Measurements from ENCODE around the gene CALR. TPM values are rescaled to one million over a fixed set of nuclear protein-coding genes. Genes with fewer than 3 reads are reported as not detected.
"Not testable (repeated sequence)": the region's sequence is repeated elsewhere in the genome, so short reads cannot be mapped to it uniquely, and the experiment has no call there.

The CALR gene
- total RNA-seq, 1 donor from 2014 or later = 721 TPM

- no peak overlapping the region for H3K4me3 Mint-ChIP-seq
- ATAC-seq (ENCODE audit: low read depth) (no peak), DNase-seq (no peak)
- intact Hi-C loops (cut with micrococcal nuclease) = no loop called here
- ChIA-PET CTCF (interaction anchor here (1.1 kb wide), 1 partner anchor 113 kb away, joined by 3 read pairs; no protein-coding TSS in a partner anchor), POLR2A (interaction anchor here (0.6 to 4.3 kb wide), 4 partner anchors 8 to 155 kb away, joined by 3 to 20 read pairs (median 4); partner anchors contain the start of genes CALR and FARSA)
- peaks cover 43% of the 10 kb centered on the region for H3K4me1 Mint-ChIP-seq
- peaks cover 89% of the 10 kb centered on the region for H3K36me3 Mint-ChIP-seq (ENCODE audit: low read depth)
- H3K27ac Mint-ChIP-seq = peak overlapping the region; percentile 41
- H3K9me3 Mint-ChIP-seq = no peaks in the 10 kb centered on the region
- TF ChIP-seq, protein P1, sequence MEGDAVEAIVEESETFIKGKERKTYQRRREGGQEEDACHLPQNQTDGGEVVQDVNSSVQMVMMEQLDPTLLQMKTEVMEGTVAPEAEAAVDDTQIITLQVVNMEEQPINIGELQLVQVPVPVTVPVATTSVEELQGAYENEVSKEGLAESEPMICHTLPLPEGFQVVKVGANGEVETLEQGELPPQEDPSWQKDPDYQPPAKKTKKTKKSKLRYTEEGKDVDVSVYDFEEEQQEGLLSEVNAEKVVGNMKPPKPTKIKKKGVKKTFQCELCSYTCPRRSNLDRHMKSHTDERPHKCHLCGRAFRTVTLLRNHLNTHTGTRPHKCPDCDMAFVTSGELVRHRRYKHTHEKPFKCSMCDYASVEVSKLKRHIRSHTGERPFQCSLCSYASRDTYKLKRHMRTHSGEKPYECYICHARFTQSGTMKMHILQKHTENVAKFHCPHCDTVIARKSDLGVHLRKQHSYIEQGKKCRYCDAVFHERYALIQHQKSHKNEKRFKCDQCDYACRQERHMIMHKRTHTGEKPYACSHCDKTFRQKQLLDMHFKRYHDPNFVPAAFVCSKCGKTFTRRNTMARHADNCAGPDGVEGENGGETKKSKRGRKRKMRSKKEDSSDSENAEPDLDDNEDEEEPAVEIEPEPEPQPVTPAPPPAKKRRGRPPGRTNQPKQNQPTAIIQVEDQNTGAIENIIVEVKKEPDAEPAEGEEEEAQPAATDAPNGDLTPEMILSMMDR (IDR thresholded peaks at IDR 0.05) = no peak
- H3K27me3 Mint-ChIP-seq = no peaks in the 10 kb centered on the region
Observed at GRCh38 chr19:12947702-12948611, 9.5 kb downstream of the CALR start.

DNA sequence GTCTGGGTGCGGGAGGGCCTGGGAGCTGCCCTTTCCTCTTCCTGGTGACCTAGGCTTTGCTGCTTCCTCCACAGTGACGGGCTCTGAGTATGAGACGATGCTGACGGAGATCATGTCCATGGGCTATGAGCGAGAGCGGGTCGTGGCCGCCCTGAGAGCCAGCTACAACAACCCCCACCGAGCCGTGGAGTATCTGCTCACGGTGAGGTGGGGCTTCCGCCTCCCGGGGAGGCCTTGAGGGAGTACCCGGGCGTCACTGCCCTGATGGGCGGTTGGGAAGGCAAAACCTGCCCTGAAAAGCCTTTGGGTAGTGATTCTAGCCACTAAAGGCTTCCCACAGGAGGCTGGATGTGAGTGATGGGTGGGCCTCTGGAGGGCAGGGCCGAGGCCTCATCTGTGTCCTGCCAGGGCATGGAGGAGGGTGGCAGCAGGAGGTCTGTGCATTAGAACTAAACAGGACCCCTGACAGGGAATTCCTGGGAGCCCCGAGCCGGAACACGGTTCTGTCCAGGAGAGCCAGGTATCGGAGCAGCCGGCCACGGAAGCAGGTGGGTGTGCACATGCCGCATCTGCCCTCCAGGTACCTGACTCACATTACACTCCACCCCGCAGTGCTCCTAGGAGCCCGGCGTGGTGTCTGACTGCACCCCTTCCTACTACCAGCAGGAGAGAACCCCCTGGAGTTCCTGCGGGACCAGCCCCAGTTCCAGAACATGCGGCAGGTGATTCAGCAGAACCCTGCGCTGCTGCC, 10.4 kb downstream of the CALR start:
- H3K36me3 Mint-ChIP-seq (ENCODE audit: low read depth) = peaks cover 88% of the 10 kb centered on the region
- intact Hi-C loops (cut with micrococcal nuclease) = no loop called here
- H3K27ac Mint-ChIP-seq = no peak overlapping the region
- no peaks in the 10 kb centered on the region for H3K9me3 Mint-ChIP-seq
- ATAC-seq (ENCODE audit: low read depth) = no peak
- DNase-seq = no peak
- peaks cover 39% of the 10 kb centered on the region for H3K4me1 Mint-ChIP-seq
- CTCF ChIA-PET = interaction anchor here (1.1 to 1.7 kb wide), 2 partner anchors 17 to 112 kb away, joined by 3 to 4 read pairs; no protein-coding TSS in a partner anchor
- H3K4me3 Mint-ChIP-seq = no peak overlapping the region
- POLR2A ChIA-PET = interaction anchor here (0.6 to 4.3 kb wide), 3 partner anchors 10 to 155 kb away, joined by 3 to 20 read pairs (median 4); partner anchors contain the start of genes CALR and FARSA
- TF ChIP-seq, protein P1 (IDR thresholded peaks at IDR 0.05) = no peak
- no peaks in the 10 kb centered on the region for H3K27me3 Mint-ChIP-seq

- H3K27me3 Mint-ChIP-seq = no peaks in the 10 kb centered on the region
- DNase-seq (no peak), ATAC-seq (ENCODE audit: low read depth) (no peak)
- no peaks in the 10 kb centered on the region for H3K9me3 Mint-ChIP-seq
- peaks cover 89% of the 10 kb centered on the region for H3K36me3 Mint-ChIP-seq (ENCODE audit: low read depth)
- CTCF ChIA-PET = interaction anchor here (1.7 kb wide), 1 partner anchor 16 kb away, joined by 4 read pairs; no protein-coding TSS in a partner anchor
- POLR2A ChIA-PET = interaction anchor here (1.3 to 4.3 kb wide), 3 partner anchors 11 to 59 kb away, joined by 3 to 20 read pairs (median 3); partner anchors contain the start of genes CALR, FARSA and GCDH
- peak overlapping the region; percentile 59 for H3K27ac Mint-ChIP-seq
- TF ChIP-seq, protein P1 (IDR thresholded peaks at IDR 0.05) = no peak
- intact Hi-C loops (cut with micrococcal nuclease) = no loop called here
- H3K4me1 Mint-ChIP-seq = peaks cover 39% of the 10 kb centered on the region
- no peak overlapping the region for H3K4me3 Mint-ChIP-seq
Observed at GRCh38 chr19:12949363-12950283, 11.2 kb downstream of the CALR start.

DNA sequence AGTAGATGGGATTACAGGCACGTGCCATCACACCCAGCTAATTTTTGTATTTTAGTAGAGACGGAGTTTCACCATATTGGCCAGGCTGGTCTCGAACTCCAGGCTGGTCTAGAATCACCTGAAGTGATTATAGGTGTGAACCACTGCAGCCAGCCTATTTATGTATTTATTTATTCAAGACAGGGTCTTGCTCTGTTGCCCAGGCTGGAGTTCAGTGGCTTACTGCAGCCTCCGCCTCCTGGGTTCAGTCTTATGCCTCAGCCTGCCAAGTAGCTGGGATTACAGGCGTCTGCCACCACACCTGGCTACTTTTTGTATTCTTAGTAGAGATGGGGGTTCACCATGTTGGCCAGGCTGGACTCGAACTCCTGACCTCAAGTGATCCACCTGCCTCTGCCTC, 13.6 kb downstream of the CALR start:
- Mint-ChIP-seq H3K4me1 (peaks cover 36% of the 10 kb centered on the region), H3K36me3 (ENCODE audit: low read depth) (peaks cover 77% of the 10 kb centered on the region)
- ATAC-seq (ENCODE audit: low read depth); H3K9me3 Mint-ChIP-seq; intact Hi-C loops (cut with micrococcal nuclease); DNase-seq; CTCF ChIA-PET; H3K4me3 Mint-ChIP-seq; H3K27me3 Mint-ChIP-seq; H3K27ac Mint-ChIP-seq: not testable (repeated sequence)
- POLR2A ChIA-PET = interaction anchor here (0.9 to 1.7 kb wide), 3 partner anchors 13 to 142 kb away, joined by 3 to 6 read pairs (median 4); partner anchors contain the start of gene FARSA
